GM18868 (cell line): ENCODE measurements around the gene GATB.

Source experiments
- ATAC-seq: cut with Tn5 transposase; IDR thresholded peaks from one replicate; pipeline ENCODE4 v1.9.1; 2021; ENCODE audit warnings: mild to moderate bottlenecking, moderate library complexity; ENCODE audit not compliant: unreplicated experiment

GATB gene

GRCh38 chr4:151676301-151676700, 84.5 kb downstream of the GATB start:
- ATAC-seq: no peak

GRCh38 chr4:151675411-151675971, 85.3 kb downstream of the GATB start:
- ATAC-seq: no peak

GRCh38 chr4:151674804-151675391, 85.9 kb downstream of the GATB start:
- ATAC-seq: no peak

- no peak for ATAC-seq
Observed at GRCh38 chr4:151673908-151674520, 86.8 kb downstream of the GATB start.

- no peak for ATAC-seq
Observed at GRCh38 chr4:151672996-151673395, 87.8 kb downstream of the GATB start.

GRCh38 chr4:151671541-151672059, 89.2 kb downstream of the GATB start:
- no peak for ATAC-seq

GRCh38 chr4:151670843-151671242, 90.0 kb downstream of the GATB start:
- no peak for ATAC-seq

- no peak for ATAC-seq
Observed at GRCh38 chr4:151669990-151670389, 90.8 kb downstream of the GATB start.

- no peak for ATAC-seq
Observed at GRCh38 chr4:151668689-151669402, 92.0 kb downstream of the GATB start.

- no peak for ATAC-seq
Observed at GRCh38 chr4:151667666-151668065, 93.1 kb downstream of the GATB start.

GRCh38 chr4:151667048-151667447, 93.8 kb downstream of the GATB start:
- ATAC-seq: no peak

GRCh38 chr4:151666501-151666900, 94.3 kb downstream of the GATB start:
- ATAC-seq: no peak

GRCh38 chr4:151665785-151666127, 95.1 kb downstream of the GATB start:
- no peak for ATAC-seq

- no peak for ATAC-seq
Observed at GRCh38 chr4:151665022-151665784, 95.6 kb downstream of the GATB start.

GRCh38 chr4:151664289-151664688, 96.5 kb downstream of the GATB start:
- ATAC-seq: no peak

- no peak for ATAC-seq
Observed at GRCh38 chr4:151663109-151663508, 97.7 kb downstream of the GATB start.

- no peak for ATAC-seq
Observed at GRCh38 chr4:151661873-151662272, 98.9 kb downstream of the GATB start.

GRCh38 chr4:151660676-151661075, 100.1 kb downstream of the GATB start:
- ATAC-seq: no peak

- no peak for ATAC-seq
Observed at GRCh38 chr4:151659601-151660364, 101.0 kb downstream of the GATB start.

- no peak for ATAC-seq
Observed at GRCh38 chr4:151658959-151659600, 101.7 kb downstream of the GATB start.
